K562 (cell line): ENCODE data around the gene VPS11. TPM values are rescaled to one million over a fixed set of nuclear protein-coding genes. Genes with fewer than 3 reads are reported as not detected.

Experiments used
- CCNT2 ChIP-seq: IDR thresholded peaks from 2 replicates; pipeline ENCODE4 v1.6.1; 2011; ENCODE audit warnings: borderline replicate concordance, low read depth, mild to moderate bottlenecking, moderate library complexity, mixed read lengths, low read length; ENCODE audit not compliant: insufficient read length; ENCODE audit errors: extremely low read depth
- CREB1 ChIP-seq, 2 experiments: sonication (generic) in 1 of 2; formaldehyde crosslinking in 1 of 2; IDR thresholded peaks; 2 replicates each; pipeline versions ENCODE4 v1.6.1 to v1.8.0; 2012 to 2022; ENCODE audit warnings: inconsistent platforms in 1 of 2, mild to moderate bottlenecking in 1 of 2, missing genetic modification reagents in 1 of 2, moderate library complexity in 1 of 2
- EP400 ChIP-seq: fragments of 450-650 bp; IDR thresholded peaks from 2 replicates; pipeline ENCODE4 v1.6.1; 2017; ENCODE audit warnings: antibody characterized with exemption, mild to moderate bottlenecking, moderate library complexity
- IFI16 ChIP-seq: fragments of 250-450 bp; sonication (Bioruptor Pico); IDR thresholded peaks from 2 replicates; pipeline ENCODE4 v2.1.2; 2022; ENCODE audit warnings: mild to moderate bottlenecking, inconsistent platforms
- MYC ChIP-seq, 2 experiments: fragments of 250-450 bp in 1 of 2; sonication (Bioruptor Pico) in 1 of 2; IDR thresholded peaks; 2 replicates each; pipeline versions ENCODE4 v1.5.1 to v1.6.1; 2012 to 2021; ENCODE audit warnings: low read depth in 2 of 2, borderline replicate concordance in 1 of 2, improper control_type of control experiment in 1 of 2, low read length in 1 of 2, mild to moderate bottlenecking in 1 of 2, moderate library complexity in 1 of 2
- NRF1 ChIP-seq, 2 experiments: fragments of 450-650 bp; IDR thresholded peaks in 1 of 2; conservative IDR thresholded peaks in 1 of 2; 2 replicates each; pipeline ENCODE4 v1.6.1; 2014; ENCODE audit warnings: mild to moderate bottlenecking in 2 of 2
- SP2 ChIP-seq: IDR thresholded peaks from 2 replicates; pipeline ENCODE4 v1.6.1; 2011; ENCODE audit warnings: mild to moderate bottlenecking, low read depth, low read length, moderate library complexity; ENCODE audit not compliant: poor library complexity, severe bottlenecking; ENCODE audit errors: extremely low read depth
- polyA plus RNA-seq, 8 experiments: library from polyadenylated mRNA; depleted of rRNA in 4 of 8; stranded (reverse) in 5 of 8; unstranded in 3 of 8; fragments of >200 nt; fragmentation: Nextera tagmentation in 2 of 8; fragmentation: Illumina TruSeq in 1 of 8; extraction: Ambion mirVana in 2 of 8; extraction: Trizol in 1 of 8; gene quantifications; 2 replicates each; pipeline versions ENCODE4 v1.2.1 to v1.2.3, GENCODE V29; 2011 to 2014; ENCODE audit warnings: inconsistent platforms in 1 of 8, missing spikeins in 1 of 8
- total RNA-seq, 7 experiments: library from RNA; depleted of rRNA in 6 of 7; stranded (reverse); fragments of >200 nt in 6 of 7; fragmentation: Illumina TruSeq in 2 of 7; extraction: Trizol in 2 of 7; gene quantifications; 2 replicates each; pipeline versions ENCODE4 v1.2.1 to v1.2.3, GENCODE V29; 2011 to 2021; ENCODE audit warnings: low replicate concordance in 1 of 7
- TF ChIP-seq, protein P1 (sequence below): fragments of 450-650 bp; formaldehyde crosslinking; IDR thresholded peaks from 2 replicates; pipeline ENCODE4 v1.4.0; 2020; ENCODE audit warnings: mild to moderate bottlenecking
- TF ChIP-seq, protein P2 (sequence below), 2 experiments: IDR thresholded peaks in 1 of 2; conservative IDR thresholded peaks in 1 of 2; 2 replicates each; pipeline ENCODE4 v1.6.1; 2016; ENCODE audit warnings: low read depth in 2 of 2, mild to moderate bottlenecking in 1 of 2, missing compliant biosample characterization in 1 of 2, missing genetic modification characterization in 1 of 2, moderate library complexity in 1 of 2
- TF ChIP-seq, protein P3 (sequence below): sonication (generic); formaldehyde crosslinking; IDR thresholded peaks from 2 replicates; pipeline ENCODE4 v1.8.0; 2022; ENCODE audit warnings: mild to moderate bottlenecking, missing genetic modification reagents
- TF ChIP-seq, protein P4 (sequence below): sonication (generic); formaldehyde crosslinking; IDR thresholded peaks from 2 replicates; pipeline ENCODE4 v1.8.1; 2023; ENCODE audit warnings: mild to moderate bottlenecking, missing genetic modification reagents, moderate library complexity
- TF ChIP-seq, protein P5 (sequence below): fragments of 250-450 bp; sonication (Bioruptor Pico); IDR thresholded peaks from 2 replicates; pipeline ENCODE4 v1.4.0; 2020

The VPS11 gene
- total and polyA plus RNA-seq, 9 of the 15 experiments (the other 6 are each of a cell fraction or from before 2014, with no cell fraction given): 14.1 to 35.5 (median 27.5) TPM

DNA sequence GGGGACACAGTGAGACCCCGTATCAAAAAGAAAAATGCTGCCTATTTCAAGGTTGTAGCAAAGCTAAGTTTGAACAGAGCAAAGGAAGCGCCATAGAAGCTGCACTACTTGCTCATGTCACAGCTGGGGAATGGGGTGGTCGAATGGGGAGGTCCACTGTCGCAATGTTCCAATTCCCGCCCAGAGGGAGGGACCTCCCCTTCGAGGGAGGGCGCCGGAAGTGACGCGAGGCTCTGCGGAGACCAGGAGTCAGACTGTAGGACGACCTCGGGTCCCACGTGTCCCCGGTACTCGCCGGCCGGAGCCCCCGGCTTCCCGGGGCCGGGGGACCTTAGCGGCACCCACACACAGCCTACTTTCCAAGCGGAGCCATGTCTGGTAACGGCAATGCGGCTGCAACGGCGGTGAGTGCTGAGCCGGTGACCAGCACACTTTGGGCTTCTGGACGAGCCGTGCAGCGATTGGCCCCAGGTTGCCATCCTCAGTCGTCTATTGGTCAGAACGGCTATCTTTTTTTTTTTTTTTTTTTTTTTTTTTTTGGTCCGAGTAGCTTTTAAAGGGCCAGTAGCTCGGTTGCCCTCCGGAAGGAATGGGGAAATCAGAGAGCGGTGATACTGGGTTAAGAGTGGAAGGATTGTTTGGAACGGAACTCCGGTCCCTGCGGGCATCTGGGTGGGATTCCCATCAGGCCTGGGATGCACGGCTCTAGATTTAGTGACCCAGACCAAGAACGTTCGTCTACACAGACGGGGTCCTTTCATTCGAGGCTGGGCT is 17.2 kb downstream of the VPS11 start, which contains the start of gene HMBS (continued):
- TF ChIP-seq, protein P1, sequence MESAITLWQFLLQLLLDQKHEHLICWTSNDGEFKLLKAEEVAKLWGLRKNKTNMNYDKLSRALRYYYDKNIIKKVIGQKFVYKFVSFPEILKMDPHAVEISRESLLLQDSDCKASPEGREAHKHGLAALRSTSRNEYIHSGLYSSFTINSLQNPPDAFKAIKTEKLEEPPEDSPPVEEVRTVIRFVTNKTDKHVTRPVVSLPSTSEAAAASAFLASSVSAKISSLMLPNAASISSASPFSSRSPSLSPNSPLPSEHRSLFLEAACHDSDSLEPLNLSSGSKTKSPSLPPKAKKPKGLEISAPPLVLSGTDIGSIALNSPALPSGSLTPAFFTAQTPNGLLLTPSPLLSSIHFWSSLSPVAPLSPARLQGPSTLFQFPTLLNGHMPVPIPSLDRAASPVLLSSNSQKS (CRISPR knock-in tag): no peak
- TF ChIP-seq IFI16 (CRISPR knock-in tag): no peak
- TF ChIP-seq CREB1 (IDR thresholded peaks at IDR 0.05): peak; percentile 85
- TF ChIP-seq CREB1 (CRISPR knock-in tag; IDR thresholded peaks at IDR 0.05): peak; percentile 89
- TF ChIP-seq, protein P2, sequence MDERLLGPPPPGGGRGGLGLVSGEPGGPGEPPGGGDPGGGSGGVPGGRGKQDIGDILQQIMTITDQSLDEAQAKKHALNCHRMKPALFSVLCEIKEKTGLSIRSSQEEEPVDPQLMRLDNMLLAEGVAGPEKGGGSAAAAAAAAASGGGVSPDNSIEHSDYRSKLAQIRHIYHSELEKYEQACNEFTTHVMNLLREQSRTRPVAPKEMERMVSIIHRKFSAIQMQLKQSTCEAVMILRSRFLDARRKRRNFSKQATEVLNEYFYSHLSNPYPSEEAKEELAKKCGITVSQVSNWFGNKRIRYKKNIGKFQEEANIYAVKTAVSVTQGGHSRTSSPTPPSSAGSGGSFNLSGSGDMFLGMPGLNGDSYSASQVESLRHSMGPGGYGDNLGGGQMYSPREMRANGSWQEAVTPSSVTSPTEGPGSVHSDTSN (CRISPR knock-in tag; IDR thresholded peaks at IDR 0.05; ENCODE audit: low read depth): no peak
- TF ChIP-seq, protein P2 (tag; conservative IDR thresholded peaks at IDR 0.05; ENCODE audit: low read depth): peak; percentile 44; the same call in 1 of the 2 replicates
- TF ChIP-seq, protein P3, sequence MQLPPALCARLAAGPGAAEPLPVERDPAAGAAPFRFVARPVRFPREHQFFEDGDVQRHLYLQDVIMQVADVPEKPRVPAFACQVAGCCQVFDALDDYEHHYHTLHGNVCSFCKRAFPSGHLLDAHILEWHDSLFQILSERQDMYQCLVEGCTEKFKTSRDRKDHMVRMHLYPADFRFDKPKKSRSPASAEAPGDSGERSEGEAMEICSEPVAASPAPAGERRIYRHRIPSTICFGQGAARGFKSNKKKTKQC (CRISPR knock-in tag): peak; percentile 14; the same call in 1 of the 2 replicates
- TF ChIP-seq MYC (IDR thresholded peaks at IDR 0.05; ENCODE audit: low read depth, low read length): peak; percentile 95
- peak; percentile 59 for TF ChIP-seq MYC (CRISPR knock-in tag; IDR thresholded peaks at IDR 0.05; ENCODE audit: borderline replicate concordance, low read depth)
- TF ChIP-seq, protein P4, sequence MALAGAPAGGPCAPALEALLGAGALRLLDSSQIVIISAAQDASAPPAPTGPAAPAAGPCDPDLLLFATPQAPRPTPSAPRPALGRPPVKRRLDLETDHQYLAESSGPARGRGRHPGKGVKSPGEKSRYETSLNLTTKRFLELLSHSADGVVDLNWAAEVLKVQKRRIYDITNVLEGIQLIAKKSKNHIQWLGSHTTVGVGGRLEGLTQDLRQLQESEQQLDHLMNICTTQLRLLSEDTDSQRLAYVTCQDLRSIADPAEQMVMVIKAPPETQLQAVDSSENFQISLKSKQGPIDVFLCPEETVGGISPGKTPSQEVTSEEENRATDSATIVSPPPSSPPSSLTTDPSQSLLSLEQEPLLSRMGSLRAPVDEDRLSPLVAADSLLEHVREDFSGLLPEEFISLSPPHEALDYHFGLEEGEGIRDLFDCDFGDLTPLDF (CRISPR knock-in tag): peak; percentile 98
- TF ChIP-seq NRF1 (conservative IDR thresholded peaks at IDR 0.05 in 1 of 2, IDR thresholded peaks at IDR 0.05 in 1 of 2): peak; percentile 54 to 65
- TF ChIP-seq SP2: no peak
- TF ChIP-seq EP400: peak; percentile 96
- TF ChIP-seq, protein P5, sequence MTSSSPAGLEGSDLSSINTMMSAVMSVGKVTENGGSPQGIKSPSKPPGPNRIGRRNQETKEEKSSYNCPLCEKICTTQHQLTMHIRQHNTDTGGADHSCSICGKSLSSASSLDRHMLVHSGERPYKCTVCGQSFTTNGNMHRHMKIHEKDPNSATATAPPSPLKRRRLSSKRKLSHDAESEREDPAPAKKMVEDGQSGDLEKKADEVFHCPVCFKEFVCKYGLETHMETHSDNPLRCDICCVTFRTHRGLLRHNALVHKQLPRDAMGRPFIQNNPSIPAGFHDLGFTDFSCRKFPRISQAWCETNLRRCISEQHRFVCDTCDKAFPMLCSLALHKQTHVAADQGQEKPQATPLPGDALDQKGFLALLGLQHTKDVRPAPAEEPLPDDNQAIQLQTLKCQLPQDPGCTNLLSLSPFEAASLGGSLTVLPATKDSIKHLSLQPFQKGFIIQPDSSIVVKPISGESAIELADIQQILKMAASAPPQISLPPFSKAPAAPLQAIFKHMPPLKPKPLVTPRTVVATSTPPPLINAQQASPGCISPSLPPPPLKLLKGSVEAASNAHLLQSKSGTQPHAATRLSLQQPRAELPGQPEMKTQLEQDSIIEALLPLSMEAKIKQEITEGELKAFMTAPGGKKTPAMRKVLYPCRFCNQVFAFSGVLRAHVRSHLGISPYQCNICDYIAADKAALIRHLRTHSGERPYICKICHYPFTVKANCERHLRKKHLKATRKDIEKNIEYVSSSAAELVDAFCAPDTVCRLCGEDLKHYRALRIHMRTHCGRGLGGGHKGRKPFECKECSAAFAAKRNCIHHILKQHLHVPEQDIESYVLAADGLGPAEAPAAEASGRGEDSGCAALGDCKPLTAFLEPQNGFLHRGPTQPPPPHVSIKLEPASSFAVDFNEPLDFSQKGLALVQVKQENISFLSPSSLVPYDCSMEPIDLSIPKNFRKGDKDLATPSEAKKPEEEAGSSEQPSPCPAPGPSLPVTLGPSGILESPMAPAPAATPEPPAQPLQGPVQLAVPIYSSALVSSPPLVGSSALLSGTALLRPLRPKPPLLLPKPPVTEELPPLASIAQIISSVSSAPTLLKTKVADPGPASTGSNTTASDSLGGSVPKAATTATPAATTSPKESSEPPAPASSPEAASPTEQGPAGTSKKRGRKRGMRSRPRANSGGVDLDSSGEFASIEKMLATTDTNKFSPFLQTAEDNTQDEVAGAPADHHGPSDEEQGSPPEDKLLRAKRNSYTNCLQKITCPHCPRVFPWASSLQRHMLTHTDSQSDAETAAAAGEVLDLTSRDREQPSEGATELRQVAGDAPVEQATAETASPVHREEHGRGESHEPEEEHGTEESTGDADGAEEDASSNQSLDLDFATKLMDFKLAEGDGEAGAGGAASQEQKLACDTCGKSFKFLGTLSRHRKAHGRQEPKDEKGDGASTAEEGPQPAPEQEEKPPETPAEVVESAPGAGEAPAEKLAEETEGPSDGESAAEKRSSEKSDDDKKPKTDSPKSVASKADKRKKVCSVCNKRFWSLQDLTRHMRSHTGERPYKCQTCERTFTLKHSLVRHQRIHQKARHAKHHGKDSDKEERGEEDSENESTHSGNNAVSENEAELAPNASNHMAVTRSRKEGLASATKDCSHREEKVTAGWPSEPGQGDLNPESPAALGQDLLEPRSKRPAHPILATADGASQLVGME: peak; percentile 17; the same call in 1 of the 2 replicates
- TF ChIP-seq CCNT2: no peak
